HCT116 (cell line): ENCODE data around the gene SYT4. TPM values are rescaled to one million over a fixed set of nuclear protein-coding genes. Genes with fewer than 3 reads are reported as not detected.

Source experiments
- total RNA-seq: library from RNA; stranded (reverse); gene quantifications from one replicate; pipeline ENCODE4 v1.2.1, GENCODE V29; 2021; ENCODE audit not compliant: unreplicated experiment

Gene SYT4
- total RNA-seq, 1 experiment from 2014 or later: not detected

Other genes starting within 250 kb of the SYT4 start
- gene RIT2, start 161.8 kb downstream of the SYT4 start, total RNA-seq: not detected